Neural progenitor cell (in vitro differentiated cells): ENCODE measurements around the gene CDK1. TPM values are rescaled to one million over a fixed set of nuclear protein-coding genes. Genes with fewer than 3 reads are reported as not detected.
A peak's percentile ranks its signal among the peaks of the same experiment; 100 is the strongest.

Experiments
- DNase-seq: peaks from one replicate; pipeline ENCODE4 v3.0.0-alpha.2; 2016; ENCODE audit warnings: low spot score
- H2AFZ ChIP-seq: fragments of 200-600 bp; sonication (generic); replicated peaks from 2 replicates; pipeline ENCODE4 v1.6.1; 2016; ENCODE audit warnings: antibody characterized with exemption
- H3F3A ChIP-seq: fragments of 200-600 bp; sonication (generic); 2 replicates; pipeline ENCODE4 v1.6.1; 2016; ENCODE audit warnings: antibody characterized with exemption, low read depth
- H3K27ac ChIP-seq: fragments of 200-600 bp; sonication (generic); 2 replicates; pipeline ENCODE4 v1.5.1; 2016; ENCODE audit warnings: mild to moderate bottlenecking
- H3K27me3 ChIP-seq: fragments of 200-600 bp; sonication (generic); 2 replicates; pipeline ENCODE4 v1.6.1; 2016; ENCODE audit warnings: mild to moderate bottlenecking, moderate library complexity
- H3K36me3 ChIP-seq: fragments of 200-600 bp; sonication (generic); 2 replicates; pipeline ENCODE4 v1.5.1; 2016
- H3K4me1 ChIP-seq: fragments of 200-600 bp; sonication (generic); 2 replicates; pipeline ENCODE4 v1.6.1; 2016; ENCODE audit warnings: mixed run types
- H3K4me2 ChIP-seq: fragments of 200-600 bp; sonication (generic); 2 replicates; pipeline ENCODE4 v1.6.1; 2016
- H3K4me3 ChIP-seq: fragments of 200-600 bp; sonication (generic); 2 replicates; pipeline ENCODE4 v1.5.1; 2016
- H3K79me2 ChIP-seq: fragments of 200-600 bp; sonication (generic); 2 replicates; pipeline ENCODE4 v1.6.1; 2016; ENCODE audit warnings: low read depth
- H3K9ac ChIP-seq: fragments of 200-600 bp; sonication (generic); 2 replicates; pipeline ENCODE4 v1.6.1; 2016
- H3K9me3 ChIP-seq: fragments of 200-600 bp; sonication (generic); 2 replicates; pipeline ENCODE4 v1.5.1; 2016; ENCODE audit warnings: low read depth
- H4K20me1 ChIP-seq: fragments of 200-600 bp; sonication (generic); 2 replicates; pipeline ENCODE4 v1.6.1; 2016; ENCODE audit warnings: low read depth
- H3K27ac Mint-ChIP-seq: 3 replicates; pipeline ENCODE4 v1.8.0; 2021; ENCODE audit warnings: mixed read lengths
- H3K27me3 Mint-ChIP-seq: 2 replicates; pipeline ENCODE4 v1.8.0; 2022; ENCODE audit warnings: low read depth, mild to moderate bottlenecking, inconsistent platforms, moderate library complexity, mixed read lengths; ENCODE audit not compliant: insufficient read depth
- H3K36me3 Mint-ChIP-seq: 3 replicates; pipeline ENCODE4 v1.8.0; 2021; ENCODE audit warnings: mixed read lengths
- H3K4me1 Mint-ChIP-seq: 3 replicates; pipeline ENCODE4 v1.8.0; 2021; ENCODE audit warnings: mixed read lengths
- H3K4me3 Mint-ChIP-seq: 3 replicates; pipeline ENCODE4 v1.8.0; 2021; ENCODE audit warnings: mild to moderate bottlenecking, moderate library complexity, mixed read lengths
- H3K9me3 Mint-ChIP-seq: 3 replicates; pipeline ENCODE4 v1.8.0; 2020; ENCODE audit warnings: mixed read lengths
- EZH2 ChIP-seq: fragments of 200-600 bp; sonication (generic); IDR thresholded peaks from 2 replicates; pipeline ENCODE4 v1.6.1; 2017; ENCODE audit warnings: antibody characterized with exemption, mild to moderate bottlenecking, moderate library complexity
- EZH2phosphoT487 ChIP-seq: fragments of 200-600 bp; sonication (generic); IDR thresholded peaks from 2 replicates; pipeline ENCODE4 v1.6.1; 2017; ENCODE audit warnings: antibody characterized with exemption
- total RNA-seq: library from RNA; depleted of rRNA; stranded (reverse); fragments of >200 nt; gene quantifications from 2 replicates; pipeline ENCODE4 v1.2.3, GENCODE V29; 2015; ENCODE audit warnings: low replicate concordance
- TF ChIP-seq, protein P1 (sequence below): fragments of 200-600 bp; sonication (generic); IDR thresholded peaks from 2 replicates; pipeline ENCODE4 v1.5.1; 2017; ENCODE audit warnings: antibody characterized with exemption, mild to moderate bottlenecking

Gene CDK1
- total RNA-seq, 1 donor from 2014 or later = 421 TPM

DNA sequence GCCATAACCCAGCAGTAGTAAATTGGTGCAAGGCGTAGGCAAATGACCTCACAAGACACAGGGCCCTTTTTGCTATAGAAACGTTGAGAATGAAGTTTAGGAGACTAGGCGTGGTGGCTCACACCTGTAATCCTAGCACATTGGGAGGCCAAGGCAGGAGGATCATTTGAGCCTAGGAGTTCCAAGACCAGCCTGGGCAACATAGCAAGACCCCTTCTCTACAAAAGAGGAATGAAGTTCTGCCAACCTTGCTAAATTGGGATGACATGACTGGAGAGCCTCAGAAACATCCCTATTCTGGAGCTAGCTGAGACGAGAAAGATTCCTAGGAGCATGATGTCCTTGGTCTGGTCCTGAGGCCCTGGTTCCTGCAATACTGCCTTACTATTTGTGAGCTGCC, 20.6 kb downstream of the CDK1 start:
- H3F3A ChIP-seq = peaks cover 33% of the 10 kb centered on the region
- Mint-ChIP-seq H3K4me1 (peaks cover 5% of the 10 kb centered on the region), H3K27ac (no peak overlapping the region)

DNA sequence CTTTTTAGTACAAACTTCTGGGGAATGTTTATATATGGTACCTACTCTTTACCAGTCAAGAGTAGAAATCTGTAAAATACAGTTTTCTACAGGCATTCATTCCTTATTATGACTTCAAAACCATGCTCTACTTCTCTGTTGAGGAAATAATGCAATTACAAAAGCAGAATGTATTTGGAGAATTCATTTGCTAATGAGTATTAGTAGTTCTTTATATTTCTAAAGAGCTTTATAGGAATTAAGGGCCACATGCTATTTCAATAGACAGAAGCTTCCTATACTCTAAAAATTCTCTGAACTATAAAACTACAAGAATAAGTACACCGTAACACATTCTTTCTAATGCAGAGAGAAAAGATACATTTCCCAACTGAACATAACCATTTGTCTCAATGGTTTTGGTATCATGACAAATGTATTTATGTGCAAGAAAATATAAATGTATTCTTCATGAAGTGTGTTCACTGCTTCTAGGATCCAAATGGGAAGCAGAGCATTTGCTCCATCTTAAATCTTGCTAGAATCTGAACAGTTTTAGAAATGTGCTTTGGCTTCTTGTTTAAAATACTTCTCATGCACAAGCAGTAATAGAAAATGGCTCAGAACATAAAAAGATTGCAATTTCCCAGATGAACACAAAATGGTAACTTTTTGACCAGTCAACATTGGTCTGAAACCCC, 21.8 kb downstream of the CDK1 start:
- Mint-ChIP-seq H3K4me1 (peaks cover 5% of the 10 kb centered on the region), H3K9me3 (no peaks in the 10 kb centered on the region), H3K27ac (no peak overlapping the region), H3K27me3 (no peaks in the 10 kb centered on the region), H3K36me3 (peaks cover 5% of the 10 kb centered on the region), H3K4me3 (no peak overlapping the region)
- Histone ChIP-seq H3K9ac (no peak overlapping the region), H4K20me1 (peaks cover 5% of the 10 kb centered on the region), H3F3A (peaks cover 33% of the 10 kb centered on the region), H3K36me3 (peaks cover 4% of the 10 kb centered on the region), H3K4me3 (no peak overlapping the region), H3K4me1 (no peaks in the 10 kb centered on the region), H3K27me3 (no peaks in the 10 kb centered on the region), H2AFZ (no peak overlapping the region), H3K9me3 (no peaks in the 10 kb centered on the region), H3K79me2 (peaks cover 7% of the 10 kb centered on the region), H3K27ac (peak overlapping the region; percentile 27), H3K4me2 (no peak overlapping the region)
- DNase-seq = no peak
- TF ChIP-seq EZH2 = no peak
- TF ChIP-seq EZH2phosphoT487 = no peak
- TF ChIP-seq, protein P1, sequence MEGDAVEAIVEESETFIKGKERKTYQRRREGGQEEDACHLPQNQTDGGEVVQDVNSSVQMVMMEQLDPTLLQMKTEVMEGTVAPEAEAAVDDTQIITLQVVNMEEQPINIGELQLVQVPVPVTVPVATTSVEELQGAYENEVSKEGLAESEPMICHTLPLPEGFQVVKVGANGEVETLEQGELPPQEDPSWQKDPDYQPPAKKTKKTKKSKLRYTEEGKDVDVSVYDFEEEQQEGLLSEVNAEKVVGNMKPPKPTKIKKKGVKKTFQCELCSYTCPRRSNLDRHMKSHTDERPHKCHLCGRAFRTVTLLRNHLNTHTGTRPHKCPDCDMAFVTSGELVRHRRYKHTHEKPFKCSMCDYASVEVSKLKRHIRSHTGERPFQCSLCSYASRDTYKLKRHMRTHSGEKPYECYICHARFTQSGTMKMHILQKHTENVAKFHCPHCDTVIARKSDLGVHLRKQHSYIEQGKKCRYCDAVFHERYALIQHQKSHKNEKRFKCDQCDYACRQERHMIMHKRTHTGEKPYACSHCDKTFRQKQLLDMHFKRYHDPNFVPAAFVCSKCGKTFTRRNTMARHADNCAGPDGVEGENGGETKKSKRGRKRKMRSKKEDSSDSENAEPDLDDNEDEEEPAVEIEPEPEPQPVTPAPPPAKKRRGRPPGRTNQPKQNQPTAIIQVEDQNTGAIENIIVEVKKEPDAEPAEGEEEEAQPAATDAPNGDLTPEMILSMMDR = no peak

More for the DNA sequence above, 20.6 kb downstream of the CDK1 start:
- no peaks in the 10 kb centered on the region for H3K4me1 ChIP-seq
- H2AFZ ChIP-seq = no peak overlapping the region
- H3K36me3 ChIP-seq = peaks cover 9% of the 10 kb centered on the region
- H3K4me2 ChIP-seq = no peak overlapping the region
- DNase-seq = no peak
- H3K27ac ChIP-seq = no peak overlapping the region
- TF ChIP-seq, protein P1 = no peak
- no peak for TF ChIP-seq EZH2phosphoT487
- no peak for TF ChIP-seq EZH2
- no peaks in the 10 kb centered on the region for H3K27me3 ChIP-seq
- no peaks in the 10 kb centered on the region for H3K9me3 ChIP-seq
- no peak overlapping the region for H3K9ac ChIP-seq
- peaks cover 11% of the 10 kb centered on the region for H3K79me2 ChIP-seq
- no peak overlapping the region for H3K4me3 Mint-ChIP-seq
- no peak overlapping the region for H3K4me3 ChIP-seq
- peaks cover 9% of the 10 kb centered on the region for H3K36me3 Mint-ChIP-seq
- no peaks in the 10 kb centered on the region for H3K27me3 Mint-ChIP-seq
- H4K20me1 ChIP-seq = peaks cover 5% of the 10 kb centered on the region
- H3K9me3 Mint-ChIP-seq = no peaks in the 10 kb centered on the region

DNA sequence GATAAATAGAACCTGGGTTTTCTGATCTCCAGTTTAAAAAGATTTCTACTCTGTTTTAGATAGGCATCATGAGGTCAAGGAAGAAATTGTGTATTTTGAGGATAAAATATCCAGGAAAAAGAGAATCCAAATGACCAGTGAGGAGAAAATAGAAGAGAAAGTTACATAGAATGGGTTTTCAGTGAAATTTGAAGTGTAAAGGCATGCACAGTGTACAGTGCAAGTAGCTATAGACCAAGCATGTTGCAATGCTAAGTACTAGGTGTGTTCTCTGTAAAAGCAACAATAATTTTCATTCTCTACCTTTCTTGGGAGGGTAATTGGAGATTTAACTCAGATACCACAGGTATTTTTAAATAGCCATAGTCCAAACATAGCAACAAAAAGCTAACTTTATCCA, 22.6 kb downstream of the CDK1 start:
- H3K36me3 Mint-ChIP-seq = peaks cover 5% of the 10 kb centered on the region
- Histone ChIP-seq H3F3A (peaks cover 29% of the 10 kb centered on the region), H3K27ac (peak overlapping the region; percentile 20), H4K20me1 (peaks cover 5% of the 10 kb centered on the region), H3K79me2 (no peaks in the 10 kb centered on the region), H3K9ac (no peak overlapping the region), H3K4me2 (no peak overlapping the region), H3K36me3 (peaks cover 2% of the 10 kb centered on the region), H3K9me3 (no peaks in the 10 kb centered on the region), H2AFZ (no peak overlapping the region), H3K4me3 (no peak overlapping the region), H3K27me3 (no peaks in the 10 kb centered on the region), H3K4me1 (no peaks in the 10 kb centered on the region)
- no peak for DNase-seq
- peaks cover 5% of the 10 kb centered on the region for H3K4me1 Mint-ChIP-seq
- no peaks in the 10 kb centered on the region for H3K9me3 Mint-ChIP-seq
- H3K27ac Mint-ChIP-seq = no peak overlapping the region
- H3K27me3 Mint-ChIP-seq = no peaks in the 10 kb centered on the region
- H3K4me3 Mint-ChIP-seq = no peak overlapping the region
- no peak for TF ChIP-seq EZH2
- TF ChIP-seq, protein P1 = no peak
